Heart right ventricle (tissue), 16 donors: ENCODE measurements around the gene WWTR1. TPM values are rescaled to one million over a fixed set of nuclear protein-coding genes. Genes with fewer than 3 reads are reported as not detected.

Experiments used
- ATAC-seq, 8 donors: fragments of 200-7000 bp; cut with Tn5 transposase; one replicate each; pipeline ENCODE4 v1.9.1; 2020; ENCODE audit warnings: mild to moderate bottlenecking in 8 of 8, moderate library complexity in 8 of 8, moderate number of reproducible peaks in 1 of 8
- DNase-seq, 2 donors: peaks; one replicate each; pipeline ENCODE4 v3.0.0-alpha.2; 2020
- H3K27ac ChIP-seq, 10 donors: fragments of 200-600 bp; sonication (generic) in 2 of 10; one replicate each; pipeline versions ENCODE4 v1.5.0 to v1.8.0; 2020 to 2022; ENCODE audit warnings: mild to moderate bottlenecking in 3 of 10
- H3K27me3 ChIP-seq, 7 donors: fragments of 200-600 bp; one replicate each; pipeline ENCODE4 v1.8.0; 2021 to 2022; ENCODE audit warnings: mild to moderate bottlenecking in 2 of 7
- H3K36me3 ChIP-seq, 9 donors: fragments of 200-600 bp; sonication (generic) in 1 of 9; one replicate each; pipeline versions ENCODE4 v1.5.0 to v1.8.0; 2020 to 2022; ENCODE audit warnings: mild to moderate bottlenecking in 2 of 9
- H3K4me1 ChIP-seq, 9 donors: fragments of 200-600 bp; sonication (generic) in 1 of 9; one replicate each; pipeline versions ENCODE4 v1.5.0 to v1.8.0; 2020 to 2022; ENCODE audit warnings: mild to moderate bottlenecking in 4 of 9
- H3K4me3 ChIP-seq, 10 donors: fragments of 200-600 bp; sonication (generic) in 2 of 10; one replicate each; pipeline versions ENCODE4 v1.5.0 to v1.8.0; 2020 to 2022; ENCODE audit warnings: mild to moderate bottlenecking in 7 of 10, moderate library complexity in 2 of 10
- H3K9me3 ChIP-seq, 11 donors: fragments of 200-600 bp in 10 of 11; sonication (generic) in 2 of 11; one replicate each; pipeline versions ENCODE4 v1.5.0 to v1.8.0; 2013 to 2022; ENCODE audit warnings: mild to moderate bottlenecking in 2 of 11, control low read depth in 1 of 11, moderate library complexity in 1 of 11
- WGBS, 2 donors: extraction: QIAGEN DNeasy Blood & Tissue Kit; methylation state at CpG; one replicate each; pipeline ENCODE4 v1.1.7; 2013; ENCODE audit warnings: inconsistent platforms in 1 of 2; 5-methylcytosine and 5-hydroxymethylcytosine counted together
- intact Hi-C, 10 donors: fragments of 100-400 bp; cut with DNase I; formaldehyde crosslinking; loops; one replicate each; pipeline versions ENCODE4 v1.11.1 to v1.14.2; 2022
- polyA plus RNA-seq, 2 donors: library from polyadenylated mRNA; stranded (reverse); fragments of 200-250 nt; gene quantifications; one replicate each; pipeline ENCODE4 v1.2.3, GENCODE V29; 2013
- total RNA-seq, 10 donors: library from RNA; stranded (reverse); fragmentation: NEBNext Ultra II Directional in 3 of 10; extraction: Animal tissue kit (Norgen Biotek cat#: 25700) in 3 of 10; gene quantifications; one replicate each; pipeline versions ENCODE4 v1.2.1 to v1.2.4, GENCODE V29; 2021 to 2023
- TF ChIP-seq, protein P1 (sequence below), 9 donors: fragments of 200-600 bp; sonication (generic) in 2 of 9; IDR thresholded peaks; one replicate each; pipeline versions ENCODE4 v1.5.0 to v1.8.0; 2021 to 2022; ENCODE audit warnings: antibody characterized with exemption in 9 of 9, mild to moderate bottlenecking in 5 of 9, moderate library complexity in 1 of 9
- donor health status: Arrhythmogenic right ventricular cardiomyopathy.
- donor health status: ischemic (EF 13 %, LVEDD 7.1; RV severe dilation, severe dysfunction).
- donor health status: healthy with polysubstance abuse.
- donor health status: DM: no; HTN: yes; CAD: no.
- donor health status: DM: no; HTN: no; CAD: no.
- donor health status: ischemic (EF 25% LVEDD 6.9; RV normal size, moderate dysfunction).
- donor health status: ischemic (EF 25% LVEDD 5.7; RV mildly dilated, moderate dysfunction).
- donor health status: healthy.
- donor health status: DM: yes; HTN: yes; CAD: no.
- donor health status: Ischemic cardiomyopathy.
- donor health status: ischemic (EF 35%, LVEDD 5.7; RV mildly dilated, moderate dysfunction).
- donor health status: nonischemic (EF 11% LVEDD 7.7; RV severe dilation, severe dysfunction).
- donor health status: DM: yes; HTN: yes; CAD: no.
- donor health status: PGD.
- donor health status: ischemic (EF 29% LVEDD 5.4; RV normal size, mild dysfunction).
- donor health status: nonischemic (EF 23%, LVEDD 6.1; RV moderate dilation, normal function).

The WWTR1 gene
- total and polyA plus RNA-seq, 12 donors: 19.5 to 78.6 (median 40.3) TPM

GRCh38 chr3:149528340-149528650, 129.5 kb downstream of the WWTR1 start:
- Histone ChIP-seq H3K9me3 (no peaks in the 10 kb centered on the region), H3K27ac (peak overlapping the region in 6 of 10 donors; percentile 10 to 62 (median 36)), H3K27me3 (no peaks in the 10 kb centered on the region), H3K4me1 (peaks cover 3 to 60% (median 27%) of the 10 kb centered on the region in 9 donors), H3K4me3 (no peak overlapping the region), H3K36me3 (peaks cover 0 to 40% (median 27%) of the 10 kb centered on the region in 9 donors)
- intact Hi-C loops: loop anchor here in 6 of 10 donors (2.0 to 10.0 kb wide), 5 partner anchors 124 to 189 kb away; partner anchors contain the start of gene WWTR1 (in 2 of the 6)
- 72 to 78% methylated on average over 4 of the region's 4 CpGs for WGBS, 2 donors
- DNase-seq: no peak
- TF ChIP-seq, protein P1, sequence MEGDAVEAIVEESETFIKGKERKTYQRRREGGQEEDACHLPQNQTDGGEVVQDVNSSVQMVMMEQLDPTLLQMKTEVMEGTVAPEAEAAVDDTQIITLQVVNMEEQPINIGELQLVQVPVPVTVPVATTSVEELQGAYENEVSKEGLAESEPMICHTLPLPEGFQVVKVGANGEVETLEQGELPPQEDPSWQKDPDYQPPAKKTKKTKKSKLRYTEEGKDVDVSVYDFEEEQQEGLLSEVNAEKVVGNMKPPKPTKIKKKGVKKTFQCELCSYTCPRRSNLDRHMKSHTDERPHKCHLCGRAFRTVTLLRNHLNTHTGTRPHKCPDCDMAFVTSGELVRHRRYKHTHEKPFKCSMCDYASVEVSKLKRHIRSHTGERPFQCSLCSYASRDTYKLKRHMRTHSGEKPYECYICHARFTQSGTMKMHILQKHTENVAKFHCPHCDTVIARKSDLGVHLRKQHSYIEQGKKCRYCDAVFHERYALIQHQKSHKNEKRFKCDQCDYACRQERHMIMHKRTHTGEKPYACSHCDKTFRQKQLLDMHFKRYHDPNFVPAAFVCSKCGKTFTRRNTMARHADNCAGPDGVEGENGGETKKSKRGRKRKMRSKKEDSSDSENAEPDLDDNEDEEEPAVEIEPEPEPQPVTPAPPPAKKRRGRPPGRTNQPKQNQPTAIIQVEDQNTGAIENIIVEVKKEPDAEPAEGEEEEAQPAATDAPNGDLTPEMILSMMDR (IDR thresholded peaks at IDR 0.05): no peak
- ATAC-seq: no peak

DNA sequence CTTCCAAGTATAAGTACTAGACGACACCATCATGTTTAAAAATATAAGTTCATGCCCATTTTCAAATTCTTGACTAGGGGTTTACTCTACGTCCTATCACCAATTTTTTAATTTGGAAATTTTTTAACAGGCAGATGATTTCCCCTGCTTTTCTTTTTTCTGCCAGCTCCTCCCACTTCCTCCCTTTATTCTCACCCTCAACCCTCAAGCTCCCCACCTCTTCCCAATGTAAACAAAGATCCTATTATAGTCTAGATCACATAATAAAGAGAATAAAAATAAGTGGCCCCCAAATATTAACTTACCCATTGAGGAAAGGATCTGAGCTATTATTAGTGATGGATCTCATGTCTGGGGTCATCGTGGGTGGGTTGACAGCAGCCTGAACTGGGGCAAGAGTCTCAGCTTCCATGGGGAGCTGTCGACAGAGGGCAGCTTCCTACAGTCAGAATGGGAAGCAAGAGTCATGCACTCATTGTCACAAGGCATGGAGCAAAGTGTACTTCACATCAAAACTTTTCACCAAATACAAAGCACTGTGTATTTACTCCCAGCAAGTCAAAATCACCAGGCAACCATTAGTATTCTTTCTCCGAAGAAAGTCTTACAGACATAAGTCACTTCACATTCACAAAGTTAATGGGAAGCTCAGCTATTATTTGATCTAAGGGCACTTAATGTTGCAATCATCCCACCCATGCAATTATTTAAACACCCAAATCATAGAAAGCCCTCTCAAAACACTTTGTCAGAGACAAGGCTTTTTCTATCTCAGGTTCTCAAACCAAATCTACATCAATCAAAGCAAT, 130.1 kb downstream of the WWTR1 start:
- TF ChIP-seq, protein P1 (IDR thresholded peaks at IDR 0.05): peak in 7 of 9 donors; percentile 22 to 68 (median 44)
- H3K4me1 ChIP-seq: peaks cover under 1 to 55% (median 22%) of the 10 kb centered on the region in 9 donors
- 42 to 46% methylated on average over 5 of the region's 5 CpGs for WGBS, 2 donors
- ATAC-seq (peak; percentile 65 to 86 (median 70)), DNase-seq (peak in 1 of 2 donors; percentile 36)
- H3K27me3 ChIP-seq: no peaks in the 10 kb centered on the region
- no peaks in the 10 kb centered on the region for H3K9me3 ChIP-seq
- no peak overlapping the region for H3K4me3 ChIP-seq
- intact Hi-C loops: loop anchor here in 6 of 10 donors (2.0 to 10.0 kb wide), 5 partner anchors 125 to 190 kb away; partner anchors contain the start of gene WWTR1 (in 2 of the 6)
- H3K27ac ChIP-seq: peak overlapping the region in 6 of 10 donors; percentile 10 to 62 (median 36)
- H3K36me3 ChIP-seq: peaks cover 0 to 45% (median 30%) of the 10 kb centered on the region in 9 donors

DNA sequence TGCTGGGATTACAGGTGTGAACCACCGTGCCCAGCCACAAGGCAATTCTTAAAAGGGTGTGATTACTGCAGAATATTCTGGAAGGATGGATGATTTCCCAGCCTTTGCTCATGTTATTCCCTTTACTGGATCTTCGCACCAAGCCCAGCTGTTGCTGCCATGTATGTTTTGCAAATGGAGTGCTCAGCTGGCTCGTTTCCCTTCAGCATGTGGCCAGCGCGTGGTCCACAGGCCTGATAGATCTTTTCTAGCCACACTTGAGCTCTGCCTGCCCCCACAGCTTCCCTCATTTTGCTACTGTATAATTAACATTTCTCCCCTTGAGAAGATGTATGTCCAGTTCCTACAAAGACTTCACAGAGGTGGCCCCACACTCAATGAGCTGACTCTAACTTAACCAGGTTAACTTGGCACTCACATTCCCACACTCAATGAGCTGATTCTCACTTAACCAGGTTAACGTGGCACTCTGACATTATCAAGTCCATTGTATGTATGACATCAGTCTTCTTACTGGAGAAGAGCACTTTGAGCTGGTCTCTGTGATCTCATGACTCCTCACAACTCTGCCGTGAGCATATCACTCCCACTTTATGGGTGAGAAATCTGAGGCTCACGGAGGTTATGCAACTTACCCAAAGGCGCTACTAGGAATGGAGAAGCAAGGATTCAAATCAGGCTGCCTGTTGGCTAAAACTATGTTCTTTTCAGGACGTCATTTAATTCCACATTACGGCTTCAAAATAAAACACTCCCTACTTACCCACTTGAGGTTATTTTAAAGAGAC, 134.1 kb downstream of the WWTR1 start:
- TF ChIP-seq, protein P1 (IDR thresholded peaks at IDR 0.05): no peak
- intact Hi-C loops: loop anchor here in 2 of 10 donors (10.0 kb wide), 2 partner anchors 131 to 141 kb away; partner anchors contain the start of gene WWTR1 (in 1 of the 2)
- H3K9me3 ChIP-seq: no peaks in the 10 kb centered on the region
- H3K4me3 ChIP-seq: no peak overlapping the region
- ATAC-seq (no peak), DNase-seq (no peak)
- no peaks in the 10 kb centered on the region for H3K27me3 ChIP-seq
- H3K36me3 ChIP-seq: peaks cover 0 to 79% (median 38%) of the 10 kb centered on the region in 9 donors
- H3K4me1 ChIP-seq: peaks cover 0 to 27% (median 16%) of the 10 kb centered on the region in 9 donors
- H3K27ac ChIP-seq: no peak overlapping the region
- 88 to 91% methylated on average over 11 of the region's 11 CpGs for WGBS, 2 donors

GRCh38 chr3:149519912-149520311, 137.9 kb downstream of the WWTR1 start:
- Histone ChIP-seq H3K4me3 (no peak overlapping the region), H3K27me3 (no peaks in the 10 kb centered on the region), H3K9me3 (no peaks in the 10 kb centered on the region), H3K27ac (no peak overlapping the region), H3K4me1 (peaks cover 0 to 8% (median 0%) of the 10 kb centered on the region in 9 donors), H3K36me3 (peaks cover 0 to 86% (median 26%) of the 10 kb centered on the region in 9 donors)
- intact Hi-C loops: loop anchor here in 2 of 10 donors (10.0 kb wide), 2 partner anchors 135 to 145 kb away; partner anchors contain the start of gene WWTR1 (in 1 of the 2)
- DNase-seq: no peak
- WGBS, 2 donors: 83 to 93% methylated on average over 3 of the region's 3 CpGs
- ATAC-seq: no peak
- TF ChIP-seq, protein P1 (IDR thresholded peaks at IDR 0.05): no peak
